NCI-H1436 treated with DMSO at 0.1 percent for 48 hours (cell line): ENCODE results near the gene NINJ2.
"Not testable (repeated sequence)": the region's sequence is repeated elsewhere in the genome, so short reads cannot be mapped to it uniquely, and the experiment has no call there.

ENCODE experiments used
- DNase-seq: peaks from one replicate; lab custom pipeline; 2025; lab: John Stamatoyannopoulos, UW

The NINJ2 gene

DNA sequence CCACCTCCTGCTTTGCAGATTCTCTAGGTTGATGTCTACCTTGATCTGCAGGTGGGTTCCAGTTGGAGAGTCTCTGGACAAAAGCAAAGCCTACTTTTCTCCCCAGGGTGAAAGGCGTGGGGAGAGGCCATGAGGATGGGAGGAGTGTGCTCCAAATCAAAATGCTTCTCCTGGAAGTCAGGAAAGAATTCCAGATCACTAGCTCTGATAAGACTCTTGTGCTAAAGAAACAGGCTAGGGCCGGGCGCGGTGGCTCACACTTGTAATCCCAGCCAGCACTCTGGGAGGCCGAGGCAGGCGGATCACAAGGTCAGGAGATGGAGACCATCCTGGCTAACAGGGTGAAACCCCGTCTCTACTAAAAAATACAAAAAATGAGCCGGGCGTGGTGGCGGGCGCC is 21.9 kb downstream of the NINJ2 start:
- DNase-seq = not testable (repeated sequence)

DNA sequence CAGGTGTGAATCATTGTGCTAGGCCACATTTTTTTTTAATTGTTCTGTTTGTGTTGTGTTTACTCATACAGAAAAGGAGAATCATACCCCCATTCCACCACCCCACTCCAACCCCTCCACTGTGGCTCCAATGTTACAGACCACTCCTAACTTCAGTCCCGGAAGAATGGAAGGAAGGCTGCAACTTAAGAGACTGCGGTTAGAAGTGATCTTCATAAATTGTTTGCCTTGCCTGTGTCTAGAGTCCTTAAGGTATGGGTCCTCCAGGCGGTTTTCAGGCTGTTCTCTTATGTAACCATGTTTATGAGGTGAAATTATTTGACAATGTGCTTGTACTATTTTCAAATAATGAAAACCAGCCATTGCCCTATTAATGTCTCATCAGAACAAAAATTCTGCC is 22.5 kb downstream of the NINJ2 start:
- no peak for DNase-seq

DNA sequence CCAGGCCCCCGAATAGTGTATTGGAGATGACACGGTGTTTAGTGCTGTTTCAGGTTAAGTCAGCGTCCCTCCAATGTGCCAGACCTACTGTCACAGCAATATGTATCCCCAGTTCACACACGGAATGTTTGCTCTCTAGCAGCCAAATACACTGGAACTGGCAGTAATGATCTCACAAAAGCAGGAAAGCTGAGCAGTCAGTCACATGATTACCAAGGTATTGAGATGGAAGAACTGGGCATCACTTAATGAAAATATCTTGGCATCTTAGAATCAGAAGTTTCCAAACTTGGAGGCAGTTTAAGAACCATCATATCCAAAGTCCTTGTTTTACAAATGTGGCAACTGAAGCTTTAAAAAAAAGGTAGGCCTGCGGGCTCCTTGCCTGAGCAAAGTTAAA is 23.3 kb downstream of the NINJ2 start:
- DNase-seq = no peak

GRCh38 chr12:639566-639965 is 23.7 kb downstream of the NINJ2 start:
- DNase-seq = no peak

DNA sequence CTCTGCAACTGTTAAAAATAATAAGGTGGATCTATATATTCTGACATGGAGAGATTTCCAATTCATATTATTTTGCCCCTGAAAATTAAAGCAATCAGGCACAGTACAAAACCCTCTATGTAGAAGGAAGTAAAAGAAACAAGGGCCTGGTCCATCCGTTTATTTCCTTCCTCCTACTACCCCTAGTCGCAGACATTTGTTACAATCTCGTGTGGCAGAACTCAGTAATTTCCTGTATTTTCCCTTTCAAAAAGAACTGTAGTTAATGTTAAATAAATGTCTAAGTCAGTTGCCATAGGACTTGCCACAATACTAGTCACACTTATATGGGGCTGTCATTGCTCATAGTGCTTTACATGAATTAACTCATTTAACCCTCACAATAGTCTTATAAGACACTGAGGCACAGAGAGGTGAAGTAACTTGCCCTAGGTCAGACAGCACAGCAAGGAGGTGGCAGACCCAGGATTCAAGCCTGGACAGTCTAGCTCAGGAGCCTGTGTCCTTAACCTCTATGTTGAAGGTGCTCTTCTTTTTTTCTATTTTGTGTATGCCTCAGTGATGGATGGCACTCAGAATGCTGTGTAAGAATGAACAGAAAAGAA is 24.2 kb downstream of the NINJ2 start:
- DNase-seq = no peak

GRCh38 chr12:636632-637031 is 26.6 kb downstream of the NINJ2 start:
- DNase-seq = no peak

GRCh38 chr12:633731-634130 is 29.5 kb downstream of the NINJ2 start:
- no peak for DNase-seq

DNA sequence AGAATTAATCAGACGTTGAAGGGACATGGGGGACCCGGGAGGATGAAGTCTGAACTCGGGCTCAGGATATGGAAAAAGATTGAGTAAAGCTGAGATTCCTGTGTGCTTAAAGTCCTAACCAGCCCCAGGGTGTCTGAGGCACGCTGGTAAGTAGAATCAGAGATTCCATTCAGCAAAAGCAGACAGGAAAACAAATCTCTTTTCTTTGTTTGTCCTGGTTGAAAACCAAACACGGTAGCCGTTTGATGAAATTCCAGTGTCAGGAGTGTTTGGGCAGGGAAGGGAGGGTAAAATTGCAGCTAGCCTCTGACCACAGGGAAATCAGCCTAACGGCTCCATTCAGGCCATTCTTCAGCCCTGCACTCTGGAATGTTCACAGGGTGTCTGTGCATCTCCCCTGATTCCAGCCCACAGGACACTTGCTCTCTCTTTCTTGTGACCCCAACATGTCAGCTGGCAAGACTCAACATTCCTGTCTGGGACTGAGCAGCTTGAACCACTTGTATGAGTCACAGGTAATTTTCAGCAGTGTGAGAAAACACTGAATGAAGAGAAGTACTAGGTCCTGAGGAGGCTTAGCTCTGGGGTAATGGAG is 31.0 kb downstream of the NINJ2 start:
- DNase-seq = no peak

DNA sequence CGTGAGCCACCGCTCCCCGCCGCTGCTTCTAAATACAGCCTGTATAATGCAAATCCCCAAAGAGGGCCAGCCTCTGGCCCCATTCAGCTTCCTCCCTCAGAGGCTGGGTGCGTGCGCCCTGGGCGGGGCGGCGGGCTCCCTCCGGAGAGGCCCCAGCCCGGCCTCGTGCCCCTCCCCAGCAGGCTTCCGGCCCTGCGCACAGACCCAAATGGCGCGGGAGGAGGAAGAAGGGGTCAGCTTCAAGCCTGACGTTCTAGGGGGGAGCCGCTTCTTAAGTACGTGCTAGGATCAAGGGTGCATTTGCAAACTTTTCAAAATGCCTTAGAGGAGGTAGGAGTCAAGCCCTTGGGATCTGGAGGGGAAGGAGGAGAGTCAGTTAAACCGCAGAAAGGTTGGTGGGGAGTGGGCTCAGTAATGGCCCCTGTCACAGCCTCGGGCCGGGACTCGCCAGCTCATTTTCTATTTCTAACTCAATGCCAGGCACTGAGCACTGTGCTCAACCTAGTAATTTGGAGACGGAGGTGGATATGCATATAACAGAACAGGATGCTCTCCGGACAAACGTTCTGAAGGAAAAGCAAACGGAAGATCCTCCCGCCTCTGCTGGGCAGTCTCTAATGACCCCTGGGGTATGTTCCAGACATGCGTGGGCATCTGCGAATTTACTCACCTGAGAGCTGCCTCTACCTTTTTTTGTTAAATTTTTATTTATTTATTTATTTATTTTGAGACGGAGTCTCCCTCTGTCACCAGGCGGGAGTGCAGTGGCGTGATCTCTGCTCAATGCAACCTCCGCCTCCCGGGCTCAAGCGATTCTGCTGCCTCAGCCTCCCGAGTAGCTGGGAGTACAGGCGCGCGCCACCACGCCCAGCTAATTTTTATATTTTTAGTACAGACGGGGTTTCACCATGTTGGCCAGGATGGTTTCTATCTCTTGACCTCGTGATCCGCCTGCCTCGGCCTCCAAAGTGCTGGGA is 32.3 kb downstream of the NINJ2 start:
- DNase-seq = no peak

DNA sequence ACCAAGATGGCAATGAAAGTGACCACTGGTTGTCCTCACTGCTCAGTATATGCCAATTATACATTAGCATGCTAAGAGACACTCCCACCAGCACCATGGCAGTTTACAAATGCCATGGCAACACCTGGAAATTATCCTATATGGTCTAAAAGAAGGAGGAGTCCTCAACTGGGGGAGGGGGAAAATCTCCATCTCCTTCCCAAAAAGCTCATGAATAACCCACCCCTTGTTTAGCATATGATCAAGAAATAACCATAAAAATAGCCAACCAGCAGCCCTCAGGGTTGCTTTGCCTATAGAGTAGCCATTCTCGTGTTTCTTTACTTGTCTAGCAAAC is 34.5 kb downstream of the NINJ2 start:
- DNase-seq = not testable (repeated sequence)

- no peak for DNase-seq
Measured at GRCh38 chr12:627863-628741, 35.1 kb downstream of the NINJ2 start.

GRCh38 chr12:627285-627684 is 36.0 kb downstream of the NINJ2 start:
- DNase-seq = no peak

DNA sequence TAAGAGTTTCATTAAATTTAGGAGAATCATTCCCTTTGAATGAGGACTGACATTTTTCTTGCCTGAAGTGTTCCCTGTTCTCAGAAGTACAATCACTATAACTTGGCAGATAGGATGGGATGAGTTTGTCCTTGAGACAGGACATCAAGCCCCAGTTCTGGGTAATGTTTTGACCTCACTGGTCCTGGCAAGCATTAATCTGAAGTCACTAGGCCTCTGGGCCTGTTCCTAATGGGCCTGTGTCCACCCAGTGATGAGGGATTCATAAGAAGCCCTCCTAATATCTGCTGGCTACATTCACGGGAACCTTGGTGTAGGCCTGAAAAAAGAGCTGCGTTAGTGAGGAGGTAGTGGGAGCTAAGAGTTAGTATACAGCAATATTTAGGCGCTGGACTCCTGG is 37.2 kb downstream of the NINJ2 start:
- DNase-seq = no peak

DNA sequence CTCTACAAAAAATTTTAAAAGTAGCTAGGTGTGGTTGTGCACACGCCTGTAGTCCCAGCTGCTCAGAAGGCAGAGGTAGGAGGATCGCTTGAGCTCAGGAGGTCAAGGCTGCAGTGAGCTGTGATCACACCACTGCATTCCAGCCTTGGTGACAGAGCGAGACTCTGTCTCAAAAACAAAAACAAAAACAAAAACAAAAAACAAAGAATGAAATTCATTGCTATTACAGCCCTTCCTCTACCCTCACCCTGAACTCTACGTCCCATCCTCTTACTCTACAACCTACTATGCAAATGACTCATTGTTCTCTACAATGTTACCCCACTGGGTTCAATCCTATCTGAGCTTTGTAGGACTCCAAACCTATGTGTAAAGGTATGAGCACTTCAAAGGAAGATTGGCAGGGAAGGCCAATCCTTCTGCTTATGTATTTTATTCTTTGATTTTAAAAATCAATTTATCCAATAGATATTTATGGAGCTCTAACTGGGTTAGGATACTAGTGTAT is 39.3 kb downstream of the NINJ2 start:
- DNase-seq = no peak

- no peak for DNase-seq
Measured at GRCh38 chr12:623172-623864, 39.9 kb downstream of the NINJ2 start.

DNA sequence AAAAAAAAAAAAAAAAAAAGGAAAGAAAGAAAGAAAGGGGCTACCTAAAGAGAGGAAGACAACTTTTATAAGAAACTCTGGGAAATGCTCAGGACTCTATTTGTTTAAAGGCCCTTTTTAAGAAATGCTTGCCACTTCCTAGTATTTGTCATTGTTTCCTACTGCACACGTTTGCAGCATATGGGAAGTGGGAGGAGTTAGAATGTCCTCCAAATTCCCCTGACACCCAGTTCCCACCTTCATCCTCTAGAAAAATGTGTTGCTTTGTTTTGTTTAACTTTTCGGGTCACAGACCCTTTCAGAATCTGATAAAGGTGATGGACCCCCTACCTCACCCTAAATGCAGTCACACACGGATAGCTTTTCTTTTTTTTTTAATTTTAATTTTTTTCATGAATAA is 40.8 kb downstream of the NINJ2 start:
- no peak for DNase-seq

- no peak for DNase-seq
Measured at GRCh38 chr12:619346-619745, 43.9 kb downstream of the NINJ2 start.

DNA sequence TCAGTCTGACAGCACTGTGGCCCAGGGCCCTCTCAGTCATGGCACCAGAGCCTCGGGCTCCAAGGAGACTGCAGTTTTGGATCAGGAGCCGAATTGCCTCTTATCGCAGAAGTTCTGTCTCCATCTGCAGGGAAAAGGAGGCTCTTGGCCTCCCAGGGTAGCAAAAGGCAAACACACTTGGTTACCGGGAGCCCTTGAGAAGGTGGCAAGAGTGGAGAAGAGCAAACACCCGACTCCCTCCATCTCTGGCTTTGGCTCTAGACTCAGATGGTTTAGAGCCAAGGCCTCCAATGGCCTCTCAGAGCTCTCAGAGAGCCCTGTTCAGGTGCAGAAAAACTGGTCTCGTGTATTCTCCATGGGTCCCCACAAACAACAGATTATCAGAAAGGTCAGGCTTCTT is 44.6 kb downstream of the NINJ2 start:
- no peak for DNase-seq

- no peak for DNase-seq
Measured at GRCh38 chr12:617304-617915, 45.8 kb downstream of the NINJ2 start.

GRCh38 chr12:615620-616019 is 47.6 kb downstream of the NINJ2 start:
- no peak for DNase-seq

GRCh38 chr12:614411-614970 is 48.8 kb downstream of the NINJ2 start:
- DNase-seq = no peak
